ENCODE results near the gene FBXW9. TPM values are rescaled to one million over a fixed set of nuclear protein-coding genes. Genes with fewer than 3 reads are reported as not detected.
A peak's percentile ranks its signal among the peaks of the same experiment; 100 is the strongest.
"Not testable (repeated sequence)": the region's sequence is repeated elsewhere in the genome, so short reads cannot be mapped to it uniquely, and the experiment has no call there.

The FBXW9 gene
- total RNA-seq, 1 donor, result 2.0 TPM

DNA sequence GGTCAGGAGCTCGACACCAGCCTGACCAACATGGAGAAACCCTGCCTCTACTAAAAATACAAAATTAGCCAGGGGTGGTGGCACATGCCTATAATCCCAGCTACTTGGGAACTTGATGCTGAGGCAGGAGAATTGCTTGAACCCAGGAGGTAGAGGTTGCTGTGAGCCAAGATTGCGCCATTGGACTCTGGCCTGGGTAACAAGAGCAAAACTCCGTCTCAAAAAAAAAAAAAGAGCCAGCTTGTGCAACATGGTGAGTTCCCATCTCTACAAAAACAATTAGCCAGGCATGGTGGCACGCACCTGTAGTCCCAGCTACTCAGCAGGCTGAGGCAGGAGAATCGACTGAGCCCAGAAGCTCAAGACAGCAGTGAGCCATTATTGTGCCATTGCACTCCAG is 18.4 kb downstream of the FBXW9 start:
- H3K27me3 ChIP-seq (ENCODE audit: insufficient read depth, low read length); H3K4me3 ChIP-seq (ENCODE audit: low read length); H3K9me3 ChIP-seq (ENCODE audit: low read depth, low read length): not testable (repeated sequence)
- H3K4me1 ChIP-seq (ENCODE audit: insufficient read depth, low read length), result peaks cover 28% of the 10 kb centered on the region

DNA sequence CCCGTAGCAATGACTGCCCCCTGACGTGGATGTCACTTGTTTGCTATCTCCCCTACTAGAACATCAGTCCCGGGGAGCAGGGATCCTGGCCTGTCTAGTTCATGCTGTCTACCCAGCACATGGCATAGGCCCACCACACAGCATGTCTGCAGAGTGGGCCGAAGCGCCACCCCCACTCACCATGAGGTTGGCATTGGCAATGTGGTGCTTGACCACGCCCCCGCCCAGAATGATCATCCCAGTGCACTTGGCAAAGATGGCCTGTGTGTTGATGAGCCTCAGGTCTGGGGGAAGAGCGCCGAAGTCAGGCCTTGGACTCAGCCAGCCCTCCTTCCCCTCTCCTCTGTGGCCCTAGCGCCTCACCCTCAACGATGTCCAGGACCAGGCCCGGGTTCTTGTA is 19.5 kb downstream of the FBXW9 start:
- Histone ChIP-seq H3K27me3 (ENCODE audit: insufficient read depth, low read length) (no peaks in the 10 kb centered on the region), H3K4me1 (ENCODE audit: insufficient read depth, low read length) (peaks cover 24% of the 10 kb centered on the region), H3K4me3 (ENCODE audit: low read length) (no peak overlapping the region), H3K9me3 (ENCODE audit: low read depth, low read length) (no peaks in the 10 kb centered on the region)

DNA sequence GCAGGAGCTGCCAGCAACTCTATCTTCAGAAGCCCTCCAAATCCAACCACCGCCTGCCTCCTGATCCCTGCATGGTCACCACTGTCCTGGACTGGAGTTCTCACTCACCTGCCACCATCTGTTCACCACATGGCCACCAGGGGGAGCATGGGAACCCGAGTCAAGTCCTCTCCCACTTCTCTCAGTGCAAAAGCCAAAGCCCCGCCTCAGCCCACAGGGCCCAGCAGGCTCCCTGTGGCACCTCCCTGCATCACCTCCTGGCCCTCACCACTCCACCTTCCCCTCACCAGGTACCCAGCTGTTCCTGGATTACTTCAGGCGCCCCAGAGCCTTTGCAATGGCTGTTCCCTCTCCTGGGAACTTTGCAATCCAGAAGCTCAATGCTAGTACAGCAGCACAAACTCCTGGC is 20.0 kb downstream of the FBXW9 start:
- Histone ChIP-seq H3K9me3 (ENCODE audit: low read depth, low read length) (no peaks in the 10 kb centered on the region), H3K4me1 (ENCODE audit: insufficient read depth, low read length) (peaks cover 24% of the 10 kb centered on the region), H3K4me3 (ENCODE audit: low read length) (no peak overlapping the region), H3K27me3 (ENCODE audit: insufficient read depth, low read length) (no peaks in the 10 kb centered on the region)

DNA sequence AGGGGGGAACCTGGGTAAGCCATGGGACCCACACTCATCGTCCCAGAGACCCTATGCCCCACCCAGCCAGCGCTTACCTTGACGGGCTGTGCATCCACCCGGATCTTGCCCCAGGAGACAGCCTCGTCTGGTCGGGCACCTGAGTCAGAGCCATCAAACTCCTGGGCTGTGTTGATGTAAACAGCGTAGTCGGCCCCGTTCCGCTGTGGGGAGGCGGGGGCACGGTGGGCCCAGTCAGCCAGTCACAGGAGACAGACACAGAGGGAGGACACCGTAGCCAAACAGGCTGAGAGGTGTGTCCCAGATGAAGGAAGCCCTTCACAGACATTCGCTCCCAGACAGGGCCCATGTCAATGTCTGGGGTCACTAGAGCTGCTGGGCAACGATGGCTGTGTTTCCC is 20.5 kb downstream of the FBXW9 start:
- H3K4me1 ChIP-seq (ENCODE audit: insufficient read depth, low read length), result peaks cover 21% of the 10 kb centered on the region
- no peak overlapping the region for H3K4me3 ChIP-seq (ENCODE audit: low read length)
- H3K27me3 ChIP-seq (ENCODE audit: insufficient read depth, low read length), result no peaks in the 10 kb centered on the region
- no peaks in the 10 kb centered on the region for H3K9me3 ChIP-seq (ENCODE audit: low read depth, low read length)

DNA sequence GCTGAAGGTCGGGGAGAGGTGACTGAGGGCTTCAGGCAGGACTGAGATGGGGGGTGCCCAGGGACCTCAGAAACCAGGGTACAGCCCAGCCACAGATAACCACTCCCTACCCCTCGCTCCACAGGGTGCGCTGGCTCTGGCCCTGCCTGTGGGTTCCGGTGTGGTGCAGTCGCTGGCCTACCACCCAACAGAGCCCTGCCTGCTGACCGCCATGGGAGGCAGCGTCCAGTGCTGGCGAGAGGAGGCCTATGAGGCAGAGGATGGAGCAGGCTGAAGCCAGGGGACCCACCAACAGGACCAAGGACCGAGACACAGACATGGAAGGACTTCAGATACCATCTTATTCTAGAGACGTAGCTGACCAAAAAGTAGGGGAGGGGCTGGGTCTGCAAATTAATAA is 21.0 kb downstream of the FBXW9 start:
- Histone ChIP-seq H3K4me3 (ENCODE audit: low read length) (no peak overlapping the region), H3K27me3 (ENCODE audit: insufficient read depth, low read length) (no peaks in the 10 kb centered on the region), H3K9me3 (ENCODE audit: low read depth, low read length) (no peaks in the 10 kb centered on the region), H3K4me1 (ENCODE audit: insufficient read depth, low read length) (peaks cover 21% of the 10 kb centered on the region)

DNA sequence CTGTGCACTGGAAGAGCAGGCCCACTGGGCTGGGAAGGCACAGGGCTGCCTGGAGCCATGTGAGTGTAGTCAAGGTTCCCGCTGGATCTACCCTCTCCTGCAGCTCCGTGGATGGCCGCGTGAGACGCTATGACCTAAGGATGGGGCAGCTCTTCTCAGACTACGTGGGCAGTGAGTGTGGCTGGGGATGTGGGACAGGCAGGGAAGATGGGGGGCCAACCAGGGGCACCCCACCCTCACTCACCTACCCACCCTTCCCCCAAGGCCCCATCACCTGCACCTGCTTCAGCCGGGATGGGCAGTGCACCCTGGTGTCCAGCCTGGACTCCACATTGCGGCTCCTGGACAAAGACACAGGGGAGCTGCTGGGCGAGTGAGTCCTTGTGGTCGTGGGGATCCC is 23.7 kb downstream of the FBXW9 start:
- H3K9me3 ChIP-seq (ENCODE audit: low read depth, low read length), result no peaks in the 10 kb centered on the region
- H3K4me3 ChIP-seq (ENCODE audit: low read length), result no peak overlapping the region
- H3K4me1 ChIP-seq (ENCODE audit: insufficient read depth, low read length), result peaks cover 32% of the 10 kb centered on the region

DNA sequence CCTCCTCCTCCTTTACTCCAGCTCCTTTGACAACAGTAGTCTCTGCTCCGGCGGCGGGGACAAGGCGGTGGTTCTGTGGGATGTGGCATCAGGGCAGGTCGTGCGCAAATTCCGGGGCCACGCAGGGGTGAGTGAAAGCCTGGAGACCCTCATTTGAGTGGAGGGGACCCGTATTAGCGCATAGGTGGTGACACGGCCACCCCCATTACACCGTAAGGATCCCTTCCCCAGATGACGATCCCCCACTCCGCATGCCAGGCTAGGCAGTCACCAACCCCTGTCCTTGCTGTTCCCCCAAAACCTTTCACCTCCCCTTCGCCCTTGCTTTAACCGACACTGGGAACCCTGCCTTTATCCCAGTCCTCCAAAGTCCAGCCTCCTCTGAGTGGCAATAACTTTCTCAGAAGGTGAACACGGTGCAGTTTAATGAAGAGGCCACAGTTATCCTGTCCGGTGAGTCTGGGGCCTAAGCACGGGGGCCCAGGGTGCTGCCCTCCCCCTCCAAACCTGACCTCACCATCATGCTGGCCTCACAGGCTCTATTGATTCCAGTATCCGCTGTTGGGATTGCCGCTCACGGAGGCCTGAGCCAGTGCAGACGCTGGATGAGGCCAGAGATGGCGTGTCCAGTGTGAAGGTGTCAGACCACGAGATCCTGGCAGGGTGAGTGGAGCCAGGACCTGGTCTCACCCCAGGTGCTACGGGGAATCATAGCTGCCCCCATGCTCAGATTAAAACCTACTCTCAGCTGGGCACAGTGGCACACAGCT is 26.1 kb downstream of the FBXW9 start:
- H3K4me3 ChIP-seq (ENCODE audit: low read length), result peak overlapping the region; percentile 94

More for the DNA sequence above, 23.7 kb downstream of the FBXW9 start:
- no peaks in the 10 kb centered on the region for H3K27me3 ChIP-seq (ENCODE audit: insufficient read depth, low read length)

DNA sequence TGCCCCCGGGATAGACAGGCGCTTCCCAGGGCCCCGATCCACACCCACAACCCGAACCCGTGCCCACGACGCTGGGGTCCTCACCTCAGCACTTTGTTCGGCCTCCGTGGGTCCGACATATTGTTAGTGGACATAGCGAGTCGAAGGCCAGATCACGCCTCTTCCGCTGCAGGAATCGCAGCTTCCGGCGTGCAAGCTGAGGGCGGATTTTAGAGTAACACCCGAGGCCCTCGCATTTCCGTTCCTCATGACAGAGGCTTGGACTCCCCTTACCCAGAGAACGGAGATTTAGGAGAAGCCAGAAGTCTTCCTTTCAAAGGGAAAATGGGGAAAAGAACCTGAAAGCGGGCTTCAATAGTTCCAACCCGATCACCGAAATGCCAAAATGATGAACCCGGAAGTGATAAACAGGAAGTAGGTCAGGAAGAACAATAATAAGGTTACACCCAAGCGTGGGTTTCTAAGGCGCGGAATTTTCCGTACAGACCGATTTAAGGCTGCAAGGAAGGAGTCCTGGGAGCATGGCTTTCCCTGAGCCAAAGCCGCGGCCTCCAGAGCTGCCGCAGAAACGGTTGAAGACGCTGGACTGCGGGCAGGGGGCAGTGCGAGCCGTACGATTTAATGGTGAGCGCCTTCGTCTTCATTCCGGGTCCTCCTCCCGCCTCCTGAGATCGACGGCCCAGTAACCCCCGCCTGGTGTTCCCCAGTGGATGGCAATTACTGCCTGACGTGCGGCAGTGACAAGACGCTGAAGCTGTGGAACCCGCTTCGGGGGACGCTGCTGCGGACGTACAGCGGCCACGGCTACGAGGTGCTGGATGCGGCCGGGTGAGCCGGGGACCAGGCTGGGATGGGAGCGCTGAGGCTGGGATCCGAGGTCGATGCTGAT is 26.9 kb downstream of the FBXW9 start:
- no peaks in the 10 kb centered on the region for H3K9me3 ChIP-seq (ENCODE audit: low read depth, low read length)
- H3K4me3 ChIP-seq (ENCODE audit: low read length), result peak overlapping the region; percentile 94
- no peaks in the 10 kb centered on the region for H3K27me3 ChIP-seq (ENCODE audit: insufficient read depth, low read length)
- peaks cover 51% of the 10 kb centered on the region for H3K4me1 ChIP-seq (ENCODE audit: insufficient read depth, low read length)

More for the DNA sequence above, 26.1 kb downstream of the FBXW9 start:
- Histone ChIP-seq H3K4me1 (ENCODE audit: insufficient read depth, low read length) (peaks cover 42% of the 10 kb centered on the region), H3K27me3 (ENCODE audit: insufficient read depth, low read length) (no peaks in the 10 kb centered on the region), H3K9me3 (ENCODE audit: low read depth, low read length) (no peaks in the 10 kb centered on the region)

DNA sequence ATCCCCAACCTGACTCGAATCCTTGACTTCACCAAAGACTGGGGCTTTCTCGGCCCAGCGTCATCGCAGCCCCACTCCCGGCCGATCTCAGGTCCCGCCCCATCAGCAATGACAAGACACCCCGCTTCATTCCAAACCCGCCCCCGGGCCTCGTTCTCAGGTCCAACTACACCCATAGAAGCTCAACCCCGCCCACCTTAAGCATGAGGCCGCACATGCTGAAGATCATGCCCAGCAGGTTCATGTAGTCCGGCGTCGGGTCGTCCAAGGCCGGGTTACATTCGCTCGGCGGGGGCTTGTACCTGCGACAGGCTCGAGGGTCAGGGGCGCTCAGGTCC is 27.5 kb downstream of the FBXW9 start:
- no peaks in the 10 kb centered on the region for H3K9me3 ChIP-seq (ENCODE audit: low read depth, low read length)
- H3K4me1 ChIP-seq (ENCODE audit: insufficient read depth, low read length), result peaks cover 57% of the 10 kb centered on the region
- H3K4me3 ChIP-seq (ENCODE audit: low read length), result peak overlapping the region; percentile 94
- H3K27me3 ChIP-seq (ENCODE audit: insufficient read depth, low read length), result no peaks in the 10 kb centered on the region

DNA sequence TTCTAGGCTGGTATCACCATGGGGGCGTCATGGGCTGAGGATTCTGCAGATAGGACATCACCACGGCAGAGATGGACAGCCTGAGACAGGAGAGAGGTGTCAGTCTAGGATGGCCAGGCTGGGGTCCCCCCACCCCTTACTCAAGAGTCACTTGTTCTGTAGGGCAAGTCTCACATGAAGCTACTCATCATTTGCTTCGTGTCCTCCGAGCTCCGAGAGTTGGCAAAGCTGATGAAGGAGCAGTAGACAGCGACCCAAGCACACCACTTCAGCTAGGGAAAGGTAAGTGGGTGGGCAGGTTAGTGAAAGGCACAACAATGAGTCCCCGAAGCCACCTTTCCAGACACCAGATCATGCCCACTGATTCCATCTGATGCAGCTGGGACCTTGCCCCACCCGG is 28.1 kb downstream of the FBXW9 start:
- Histone ChIP-seq H3K27me3 (ENCODE audit: insufficient read depth, low read length) (no peaks in the 10 kb centered on the region), H3K4me3 (ENCODE audit: low read length) (peak overlapping the region; percentile 94), H3K9me3 (ENCODE audit: low read depth, low read length) (no peaks in the 10 kb centered on the region), H3K4me1 (ENCODE audit: insufficient read depth, low read length) (peaks cover 59% of the 10 kb centered on the region)

DNA sequence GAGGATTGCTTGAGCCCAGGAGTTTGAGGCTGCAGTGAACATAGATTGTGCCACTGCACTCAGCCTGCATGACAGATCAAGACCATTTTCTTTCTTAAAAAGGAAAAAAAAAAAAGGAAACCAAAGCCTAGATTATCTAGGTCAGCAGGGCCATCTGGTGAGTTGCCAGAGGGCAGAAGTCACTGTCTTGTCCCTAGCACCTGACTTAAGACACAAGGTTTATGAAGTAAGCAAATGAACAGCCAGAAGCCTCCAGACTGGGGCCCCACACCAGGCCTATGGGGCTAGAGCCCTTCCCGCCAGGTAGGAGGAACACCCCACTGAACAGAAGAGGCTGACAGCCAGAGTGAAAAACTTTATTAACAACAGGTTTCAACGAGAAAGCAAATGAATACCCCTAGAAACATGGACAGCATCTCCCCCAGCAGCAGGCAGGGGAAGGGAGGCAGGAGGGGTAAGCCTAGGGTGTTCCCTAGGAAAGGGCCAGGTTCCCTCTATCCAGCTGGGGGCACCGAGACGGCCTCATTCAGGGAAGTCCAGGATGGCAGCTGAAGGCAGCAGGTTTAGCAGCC is 28.6 kb downstream of the FBXW9 start:
- Histone ChIP-seq H3K4me1 (ENCODE audit: insufficient read depth, low read length) (peaks cover 59% of the 10 kb centered on the region), H3K4me3 (ENCODE audit: low read length) (no peak overlapping the region), H3K9me3 (ENCODE audit: low read depth, low read length) (no peaks in the 10 kb centered on the region), H3K27me3 (ENCODE audit: insufficient read depth, low read length) (no peaks in the 10 kb centered on the region)

DNA sequence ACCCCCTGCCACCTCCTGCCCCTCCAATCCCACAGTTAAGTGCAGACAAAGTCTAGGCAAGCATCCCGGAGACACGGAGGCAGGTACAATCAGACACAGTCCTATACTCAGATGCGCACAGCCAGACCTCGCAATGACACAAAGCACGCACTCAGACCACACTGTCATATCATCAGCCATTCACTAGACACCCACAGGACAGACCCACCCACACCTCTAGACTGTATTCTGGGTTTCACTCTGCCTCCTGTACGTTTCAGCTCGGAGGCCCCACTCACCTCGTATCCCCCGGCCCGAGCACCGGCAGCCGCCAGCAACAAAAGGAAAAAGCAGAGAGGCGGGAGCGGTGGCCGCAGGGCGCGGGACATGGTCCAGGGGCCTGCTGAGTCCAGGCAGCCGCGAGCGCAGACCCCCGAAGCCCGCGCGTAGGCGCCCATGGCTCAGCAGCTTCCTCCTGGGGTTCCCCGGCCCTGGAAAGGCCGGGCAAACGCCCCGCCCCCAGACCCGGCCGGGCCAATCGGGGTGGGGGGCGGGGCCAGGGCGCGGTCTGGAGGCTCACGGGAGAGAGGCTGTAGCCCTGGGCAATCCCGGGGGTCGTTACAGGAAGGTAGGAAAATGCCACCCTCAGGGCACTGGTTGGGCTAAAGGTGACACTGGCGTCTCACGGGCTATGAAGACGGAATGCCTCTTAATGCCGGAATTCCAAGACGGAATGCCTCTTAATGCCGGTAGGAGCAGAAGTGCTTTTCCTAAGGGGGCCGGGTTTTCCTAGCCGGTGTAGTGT is 30.0 kb downstream of the FBXW9 start, which contains the start of the genes MAN2B1 and WDR83:
TSS of gene MAN2B1 (minus strand) at position 478 of the 784 bp plus-strand sequence. CDS start at position 437, 41 bp downstream.
TSS of gene WDR83 (plus strand) at position 543 of the 784 bp plus-strand sequence. CDS start 2,984 bp downstream, outside the sequence.
- Histone ChIP-seq H3K4me1 (ENCODE audit: insufficient read depth, low read length) (peaks cover 59% of the 10 kb centered on the region), H3K27me3 (ENCODE audit: insufficient read depth, low read length) (no peaks in the 10 kb centered on the region), H3K9me3 (ENCODE audit: low read depth, low read length) (no peaks in the 10 kb centered on the region), H3K4me3 (ENCODE audit: low read length) (peak within 1 kb of the TSS; percentile 74)

DNA sequence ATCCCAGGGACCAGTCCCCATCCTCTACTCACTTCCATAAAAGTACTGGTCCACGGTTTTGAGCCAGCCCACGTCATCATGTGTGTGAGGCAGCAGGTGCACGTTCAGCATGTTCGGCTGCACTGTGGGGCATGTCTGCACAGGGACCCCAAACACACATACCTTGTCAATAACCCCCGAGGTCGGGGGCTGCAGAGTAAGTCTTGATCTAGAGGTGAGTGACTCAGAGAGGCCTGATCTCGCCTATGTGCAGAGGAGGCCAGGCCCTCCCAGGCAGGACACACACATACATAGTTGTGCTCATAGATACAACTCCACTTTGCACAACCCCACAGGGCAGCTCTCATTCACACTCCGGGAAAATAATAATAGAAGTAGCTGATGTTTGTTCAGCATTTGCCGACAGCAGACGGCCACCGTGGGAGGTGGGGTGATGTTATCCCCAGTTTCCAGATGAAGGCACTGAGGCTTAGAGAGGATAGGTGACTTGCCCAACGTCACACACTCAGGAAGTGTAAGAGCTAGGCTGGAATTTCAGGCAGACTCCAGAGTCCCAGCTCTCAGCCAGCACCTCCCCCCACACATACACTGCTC is 30.7 kb downstream of the FBXW9 start:
- peak overlapping the region; percentile 74 for H3K4me3 ChIP-seq (ENCODE audit: low read length)
- H3K4me1 ChIP-seq (ENCODE audit: insufficient read depth, low read length), result peaks cover 59% of the 10 kb centered on the region
- H3K27me3 ChIP-seq (ENCODE audit: insufficient read depth, low read length), result no peaks in the 10 kb centered on the region
- no peaks in the 10 kb centered on the region for H3K9me3 ChIP-seq (ENCODE audit: low read depth, low read length)

DNA sequence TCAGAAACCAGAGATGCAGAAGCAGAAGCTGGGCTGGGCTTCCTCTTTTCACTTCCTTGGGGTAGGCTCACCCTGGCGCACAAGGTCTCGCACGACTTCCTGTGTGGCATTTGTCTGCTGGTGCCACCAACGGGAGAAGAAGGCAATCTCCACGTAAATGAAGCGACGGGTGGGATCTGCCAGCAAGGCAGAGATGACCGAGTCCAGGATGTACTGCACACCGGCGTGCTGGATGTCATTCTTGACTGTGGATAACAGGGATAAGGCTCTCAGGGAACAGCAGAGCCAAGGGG is 31.2 kb downstream of the FBXW9 start:
- H3K4me3 ChIP-seq (ENCODE audit: low read length), result peak overlapping the region; percentile 74
- H3K27me3 ChIP-seq (ENCODE audit: insufficient read depth, low read length), result no peaks in the 10 kb centered on the region
- H3K9me3 ChIP-seq (ENCODE audit: low read depth, low read length), result no peaks in the 10 kb centered on the region
- peaks cover 54% of the 10 kb centered on the region for H3K4me1 ChIP-seq (ENCODE audit: insufficient read depth, low read length)

Measured in mononuclear cell (primary cell).